T-helper 1 cell treated with Interleukin-12 subunit alpha and Interleukin-12 subunit beta and Interleukin-4 antibody, amounts not matched to agents 30 μg/mL and 1 μg/mL, for 36 hours (primary cell): ENCODE results near the gene FNDC5.

ENCODE experiments used
- H3K27ac Mint-ChIP-seq: one replicate; pipeline ENCODE4 v1.8.0; 2021; ENCODE audit warnings: mild to moderate bottlenecking, mixed read lengths
- H3K27me3 Mint-ChIP-seq: one replicate; pipeline ENCODE4 v1.8.0; 2021; ENCODE audit warnings: low read depth, mixed read lengths
- H3K36me3 Mint-ChIP-seq: one replicate; pipeline ENCODE4 v1.8.0; 2021; ENCODE audit warnings: low read depth, mixed read lengths
- H3K4me1 Mint-ChIP-seq: one replicate; pipeline ENCODE4 v1.8.0; 2021; ENCODE audit warnings: low read depth, mixed read lengths
- H3K4me3 Mint-ChIP-seq: one replicate; pipeline ENCODE4 v1.8.0; 2021; ENCODE audit warnings: mild to moderate bottlenecking, moderate library complexity, mixed read lengths
- H3K9me3 Mint-ChIP-seq: one replicate; pipeline ENCODE4 v1.8.0; 2021; ENCODE audit warnings: mixed read lengths

The FNDC5 gene

GRCh38 chr1:32883338-32884031 lies 12.8 kb upstream of the FNDC5 start:
- H3K9me3 Mint-ChIP-seq, result no peaks in the 10 kb centered on the region

GRCh38 chr1:32881871-32882850 lies 11.4 kb upstream of the FNDC5 start:
- H3K4me1 Mint-ChIP-seq, result peaks cover 4% of the 10 kb centered on the region
- H3K27me3 Mint-ChIP-seq, result peaks cover 49% of the 10 kb centered on the region
- H3K27ac Mint-ChIP-seq, result no peak overlapping the region
- H3K4me3 Mint-ChIP-seq, result no peak overlapping the region
- no peaks in the 10 kb centered on the region for H3K36me3 Mint-ChIP-seq
- H3K9me3 Mint-ChIP-seq, result no peaks in the 10 kb centered on the region

More at GRCh38 chr1:32883338-32884031, 12.8 kb upstream of the FNDC5 start:
- Mint-ChIP-seq H3K4me1 (peaks cover 4% of the 10 kb centered on the region), H3K36me3 (no peaks in the 10 kb centered on the region), H3K27me3 (peaks cover 55% of the 10 kb centered on the region), H3K4me3 (no peak overlapping the region), H3K27ac (no peak overlapping the region)

DNA sequence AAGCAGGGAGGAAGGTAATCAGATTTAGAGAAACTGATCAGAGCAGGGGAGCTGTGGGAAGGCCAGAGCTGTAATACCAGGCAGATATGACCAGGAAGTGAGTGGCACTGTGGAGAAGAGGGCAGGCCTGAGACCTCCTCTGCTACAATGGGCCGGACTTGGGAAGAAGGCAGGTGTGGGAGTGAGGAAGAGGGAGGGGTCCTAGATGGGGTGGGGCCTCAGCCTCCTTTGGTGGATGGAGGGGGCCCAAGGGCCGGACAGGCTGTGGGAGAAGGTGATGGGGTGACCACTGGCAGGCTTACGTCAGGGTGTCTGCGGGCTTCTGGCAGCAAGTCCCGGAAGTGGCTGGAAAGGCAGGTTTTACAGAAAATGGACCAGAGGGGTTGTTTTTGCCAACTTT lies 10.6 kb upstream of the FNDC5 start:
- H3K27ac Mint-ChIP-seq, result no peak overlapping the region
- H3K9me3 Mint-ChIP-seq, result no peaks in the 10 kb centered on the region
- H3K4me1 Mint-ChIP-seq, result peaks cover 7% of the 10 kb centered on the region
- H3K4me3 Mint-ChIP-seq, result no peak overlapping the region
- H3K36me3 Mint-ChIP-seq, result no peaks in the 10 kb centered on the region
- peaks cover 49% of the 10 kb centered on the region for H3K27me3 Mint-ChIP-seq

GRCh38 chr1:32878637-32879041 lies 7.9 kb upstream of the FNDC5 start:
- H3K4me3 Mint-ChIP-seq, result no peak overlapping the region
- no peaks in the 10 kb centered on the region for H3K36me3 Mint-ChIP-seq
- no peak overlapping the region for H3K27ac Mint-ChIP-seq
- H3K4me1 Mint-ChIP-seq, result peaks cover 15% of the 10 kb centered on the region
- H3K9me3 Mint-ChIP-seq, result no peaks in the 10 kb centered on the region
- peaks cover 46% of the 10 kb centered on the region for H3K27me3 Mint-ChIP-seq

DNA sequence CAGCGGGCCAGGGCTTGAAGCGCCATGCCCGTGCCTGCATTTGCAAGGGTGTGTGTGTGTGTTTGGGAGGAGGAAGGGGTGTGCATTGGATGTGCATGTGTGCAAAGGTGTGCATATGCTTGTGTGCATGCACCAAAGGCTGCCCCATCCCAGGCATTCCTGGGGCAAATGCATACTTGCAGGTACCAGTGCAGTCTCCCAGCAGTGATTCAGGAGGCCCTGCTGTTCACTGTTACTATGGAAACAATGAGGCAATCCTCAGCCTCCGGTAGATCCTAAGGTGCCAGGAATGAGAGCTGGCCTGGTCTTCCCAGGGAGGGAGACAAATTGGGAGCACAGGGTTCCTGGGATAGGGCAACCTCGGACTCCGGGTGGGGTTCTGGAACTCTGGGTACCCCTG lies 7.5 kb upstream of the FNDC5 start:
- Mint-ChIP-seq H3K4me1 (peaks cover 15% of the 10 kb centered on the region), H3K9me3 (no peaks in the 10 kb centered on the region), H3K36me3 (no peaks in the 10 kb centered on the region), H3K4me3 (no peak overlapping the region), H3K27ac (no peak overlapping the region), H3K27me3 (peaks cover 41% of the 10 kb centered on the region)

DNA sequence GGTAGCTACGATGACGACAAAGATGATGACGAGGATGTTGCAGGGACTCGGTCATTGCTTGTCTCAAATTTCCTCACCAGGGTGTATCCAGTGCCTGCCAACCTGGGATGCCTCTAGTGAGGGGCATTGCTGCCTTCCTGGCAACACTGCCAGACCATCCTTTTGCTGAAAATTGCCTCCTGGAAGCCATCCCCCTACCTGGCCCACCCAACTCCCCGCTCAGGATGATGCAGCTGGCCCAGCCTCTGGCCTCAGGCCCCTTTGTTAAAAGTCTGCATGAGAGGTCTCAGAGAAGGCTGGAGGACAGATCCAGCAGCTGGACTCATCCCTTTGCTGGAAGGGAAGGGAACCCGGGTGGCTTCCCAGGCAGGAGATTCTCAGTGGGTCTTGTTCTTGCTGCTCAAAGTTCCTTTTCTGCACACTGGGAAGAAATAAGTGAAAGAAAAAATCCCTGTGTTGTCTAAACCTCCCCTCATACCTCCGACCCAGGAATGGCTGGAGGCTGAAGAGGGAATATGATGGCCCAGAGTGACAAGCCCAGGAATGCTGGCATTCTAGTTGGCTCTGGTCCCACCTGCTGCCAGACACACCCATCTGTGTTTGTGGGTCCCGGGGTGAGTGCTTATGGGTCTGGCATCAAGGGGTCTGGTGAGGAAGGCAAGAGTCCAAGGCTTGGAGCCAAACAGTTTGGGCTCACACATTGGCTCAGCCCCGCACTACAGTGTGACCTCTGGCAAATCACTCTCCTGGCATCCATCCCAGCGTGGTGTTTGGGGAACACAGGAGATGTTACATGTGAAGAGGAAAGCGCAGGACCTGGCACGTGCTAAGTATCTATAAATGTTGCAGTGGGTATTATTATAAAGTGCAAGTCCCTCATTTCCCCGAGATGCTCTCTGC lies 6.7 kb upstream of the FNDC5 start:
- H3K27me3 Mint-ChIP-seq, result peaks cover 46% of the 10 kb centered on the region
- H3K4me3 Mint-ChIP-seq, result no peak overlapping the region
- H3K36me3 Mint-ChIP-seq, result no peaks in the 10 kb centered on the region
- H3K9me3 Mint-ChIP-seq, result no peaks in the 10 kb centered on the region
- no peak overlapping the region for H3K27ac Mint-ChIP-seq
- H3K4me1 Mint-ChIP-seq, result peaks cover 15% of the 10 kb centered on the region

DNA sequence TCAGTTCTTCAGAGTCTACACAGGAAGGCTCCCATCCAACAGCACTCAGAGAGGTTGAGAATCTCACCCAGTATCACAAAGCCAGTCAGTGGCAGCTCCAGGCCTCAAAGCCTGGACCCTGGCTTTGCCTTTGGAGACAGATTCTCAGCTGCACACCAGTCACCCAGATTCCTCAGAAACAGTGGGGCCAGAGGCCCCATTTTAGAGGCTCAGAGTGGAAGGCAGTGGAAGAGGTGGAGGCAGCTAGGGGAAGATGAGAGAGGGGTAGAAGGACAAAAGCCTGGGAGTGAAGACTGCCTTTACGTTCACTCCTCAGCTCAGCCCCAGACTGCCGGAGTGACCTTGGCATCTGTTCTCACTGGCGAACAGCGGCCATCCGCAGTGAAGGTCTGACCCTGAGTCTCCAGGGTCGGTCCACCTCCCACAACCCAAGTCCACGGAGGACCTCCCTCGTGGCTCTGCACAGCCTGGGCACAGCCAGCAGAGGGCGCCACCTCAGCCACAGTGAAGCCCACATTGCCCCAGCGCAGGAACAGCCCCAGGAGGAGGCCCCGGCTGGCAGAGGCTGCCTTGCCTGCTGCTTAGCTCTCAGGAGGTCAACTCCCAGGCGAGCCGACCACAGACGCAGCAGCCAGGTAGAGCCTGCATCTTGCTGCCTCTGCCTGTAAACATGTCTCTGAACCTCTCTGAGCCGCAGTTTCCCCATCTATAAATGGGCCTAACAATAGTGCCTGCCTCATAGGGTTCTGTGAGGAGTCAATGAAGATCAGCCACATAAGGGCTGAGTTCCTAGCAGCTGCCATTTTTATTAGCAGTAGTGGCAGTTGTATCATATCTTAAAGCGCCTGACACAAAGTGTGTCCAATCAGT lies 5.9 kb upstream of the FNDC5 start:
- H3K9me3 Mint-ChIP-seq, result no peaks in the 10 kb centered on the region
- no peaks in the 10 kb centered on the region for H3K36me3 Mint-ChIP-seq
- H3K4me3 Mint-ChIP-seq, result no peak overlapping the region
- peaks cover 19% of the 10 kb centered on the region for H3K4me1 Mint-ChIP-seq
- no peak overlapping the region for H3K27ac Mint-ChIP-seq
- H3K27me3 Mint-ChIP-seq, result peaks cover 54% of the 10 kb centered on the region

DNA sequence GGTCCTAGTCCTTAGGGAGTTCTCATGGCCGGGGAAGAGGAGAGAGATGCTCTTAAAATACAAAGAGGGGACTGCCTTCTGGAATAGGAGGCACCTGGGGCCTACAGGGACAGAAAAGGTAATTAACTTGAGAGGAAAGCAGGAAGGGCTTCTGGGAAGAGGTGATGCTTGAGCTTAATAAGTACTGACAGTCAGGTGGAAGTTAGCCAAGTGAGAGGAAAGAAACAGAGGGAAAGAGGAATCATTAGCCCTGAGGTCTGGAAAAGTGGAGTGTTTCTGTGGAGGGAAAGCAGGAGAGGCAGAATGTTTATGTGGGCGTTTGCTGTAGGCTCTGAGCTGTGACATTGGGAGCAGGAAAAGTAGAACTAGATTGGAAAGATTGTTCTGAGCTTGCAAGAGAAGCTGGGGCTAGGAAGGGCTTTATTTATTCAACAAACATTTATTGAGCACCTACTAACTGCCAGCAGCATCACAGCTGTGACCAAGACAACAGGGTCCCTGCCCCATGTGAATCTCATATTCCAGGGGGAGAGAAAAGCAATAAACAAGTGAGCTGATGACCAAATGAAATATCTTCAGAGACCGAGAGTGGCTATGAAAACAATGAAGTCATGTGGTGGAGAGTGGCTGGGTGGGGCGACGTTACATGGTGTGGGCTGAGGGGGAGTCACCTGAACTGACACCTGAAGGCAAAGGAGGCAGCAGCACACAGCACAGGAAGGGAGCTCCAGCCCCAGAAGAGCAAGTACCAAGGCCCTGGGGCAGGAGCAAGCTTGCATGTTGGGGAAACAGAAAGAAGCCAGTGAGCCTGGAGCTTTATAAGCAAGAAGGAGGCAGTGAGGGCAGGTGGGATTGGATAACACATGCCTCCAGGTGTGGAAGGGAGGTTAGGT lies 4.4 kb upstream of the FNDC5 start:
- H3K4me1 Mint-ChIP-seq, result peaks cover 24% of the 10 kb centered on the region
- H3K27ac Mint-ChIP-seq, result peak overlapping the region; percentile 10
- no peak overlapping the region for H3K4me3 Mint-ChIP-seq
- H3K27me3 Mint-ChIP-seq, result peaks cover 54% of the 10 kb centered on the region
- no peaks in the 10 kb centered on the region for H3K9me3 Mint-ChIP-seq
- H3K36me3 Mint-ChIP-seq, result no peaks in the 10 kb centered on the region

- Mint-ChIP-seq H3K27ac (no peak overlapping the region), H3K27me3 (peaks cover 70% of the 10 kb centered on the region), H3K9me3 (no peaks in the 10 kb centered on the region), H3K36me3 (peaks cover 12% of the 10 kb centered on the region), H3K4me1 (peaks cover 27% of the 10 kb centered on the region), H3K4me3 (no peak overlapping the region)
Measured at GRCh38 chr1:32873484-32873883, 2.8 kb upstream of the FNDC5 start.

DNA sequence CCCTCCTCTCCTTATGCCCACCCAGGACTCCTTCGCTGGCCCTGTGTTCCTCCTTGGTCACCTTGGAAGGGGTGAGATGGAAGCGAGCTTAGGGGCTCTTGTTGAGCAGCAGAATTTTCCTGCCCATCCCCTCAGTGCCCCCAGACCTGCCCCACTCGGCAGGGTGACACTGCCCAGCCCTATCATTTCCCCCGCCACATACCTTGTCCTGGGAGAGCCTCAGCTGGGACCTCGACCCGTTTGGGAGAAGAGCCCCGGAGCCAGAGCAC lies 1.4 kb upstream of the FNDC5 start:
- Mint-ChIP-seq H3K27ac (no peak overlapping the region), H3K9me3 (no peaks in the 10 kb centered on the region), H3K4me1 (peaks cover 27% of the 10 kb centered on the region), H3K27me3 (peaks cover 63% of the 10 kb centered on the region), H3K4me3 (no peak overlapping the region), H3K36me3 (peaks cover 17% of the 10 kb centered on the region)

DNA sequence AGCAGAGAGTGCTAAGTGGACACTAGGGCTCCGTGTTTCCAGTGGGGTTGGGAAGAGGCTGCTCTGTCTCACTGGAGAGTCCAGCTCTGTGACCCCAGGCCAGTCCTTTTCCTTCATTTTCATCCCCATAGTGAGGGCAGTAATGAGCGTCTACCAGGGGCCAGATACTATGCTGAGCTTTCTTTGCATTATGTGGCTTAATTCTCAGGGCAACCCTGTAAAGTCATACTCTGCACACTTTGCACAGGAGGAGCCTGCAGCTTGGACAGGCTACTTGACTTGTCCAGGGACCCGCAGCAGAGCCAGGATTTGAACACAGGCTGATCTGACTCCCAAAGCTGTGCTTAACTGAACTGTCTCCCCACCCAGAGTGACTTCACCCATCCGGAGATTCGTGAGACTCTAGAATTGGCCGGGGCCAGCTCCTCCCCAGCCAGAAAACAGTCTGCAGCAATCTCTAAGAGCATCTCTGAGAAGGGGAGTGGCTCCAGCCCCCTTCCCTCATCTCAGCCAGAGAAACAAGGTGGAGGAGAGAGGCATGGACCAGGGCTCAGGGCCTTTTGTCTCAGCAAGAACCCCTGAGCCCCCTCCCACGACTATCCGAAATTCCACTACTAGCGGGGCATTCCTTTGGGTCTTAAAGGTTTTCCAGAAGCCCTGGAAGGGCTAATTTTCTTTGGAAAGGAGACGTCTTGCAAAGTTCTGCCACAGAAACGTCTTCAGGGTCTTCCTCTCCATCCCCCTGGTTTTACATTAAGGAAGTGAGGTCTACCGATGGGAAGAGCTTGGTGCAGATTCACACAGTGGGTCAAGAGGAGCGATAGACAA lies 866 bp upstream of the FNDC5 start:
- Mint-ChIP-seq H3K4me1 (peaks cover 24% of the 10 kb centered on the region), H3K9me3 (no peaks in the 10 kb centered on the region), H3K4me3 (no peak overlapping the region), H3K36me3 (peaks cover 17% of the 10 kb centered on the region), H3K27me3 (peaks cover 60% of the 10 kb centered on the region), H3K27ac (no peak overlapping the region)

DNA sequence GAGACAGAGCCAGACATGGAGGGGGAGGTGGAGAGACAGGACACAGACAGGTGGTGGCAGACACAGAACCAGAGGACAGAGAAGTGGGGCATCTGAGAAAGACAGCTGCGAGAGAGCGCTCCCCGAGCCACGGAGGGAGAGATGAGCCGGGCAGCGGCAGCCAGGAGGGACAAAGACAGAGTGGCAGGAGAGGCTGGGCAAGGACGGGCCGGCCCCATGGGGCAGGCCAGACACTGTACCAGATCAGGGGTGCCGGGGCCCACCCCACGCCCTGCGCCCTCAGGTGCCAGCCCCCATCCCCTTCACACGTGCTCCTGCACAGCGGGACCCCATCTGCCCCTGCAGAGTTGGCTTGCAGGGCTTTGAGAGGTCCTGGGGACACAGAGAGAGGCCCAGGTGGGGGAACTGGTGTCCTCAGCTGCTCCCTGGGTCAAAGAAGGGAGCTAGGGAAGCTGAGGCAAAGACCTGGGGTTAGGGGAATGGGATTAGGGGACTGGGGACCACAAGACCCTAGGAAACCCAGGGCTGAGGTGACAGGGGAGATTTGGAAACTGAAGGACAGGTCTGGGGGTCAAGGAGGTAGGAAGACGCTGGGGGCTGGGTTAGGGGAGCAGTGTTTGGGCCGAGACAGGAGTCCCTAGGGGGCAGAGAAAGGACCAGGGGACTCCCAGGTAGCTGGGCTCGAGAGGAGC lies 643 bp downstream of the FNDC5 start:
- no peaks in the 10 kb centered on the region for H3K9me3 Mint-ChIP-seq
- peaks cover 47% of the 10 kb centered on the region for H3K27me3 Mint-ChIP-seq
- peak overlapping the region; percentile 65 for H3K4me3 Mint-ChIP-seq
- peaks cover 21% of the 10 kb centered on the region for H3K36me3 Mint-ChIP-seq
- peaks cover 15% of the 10 kb centered on the region for H3K4me1 Mint-ChIP-seq
- H3K27ac Mint-ChIP-seq, result peak overlapping the region; percentile 9
